Measurements from ENCODE around the gene NIT1. TPM values are rescaled to one million over a fixed set of nuclear protein-coding genes. Genes with fewer than 3 reads are reported as not detected.

Gene NIT1
- total and polyA plus RNA-seq, 7 donors, result 20.1 to 43.8 (median 30.7) TPM

DNA sequence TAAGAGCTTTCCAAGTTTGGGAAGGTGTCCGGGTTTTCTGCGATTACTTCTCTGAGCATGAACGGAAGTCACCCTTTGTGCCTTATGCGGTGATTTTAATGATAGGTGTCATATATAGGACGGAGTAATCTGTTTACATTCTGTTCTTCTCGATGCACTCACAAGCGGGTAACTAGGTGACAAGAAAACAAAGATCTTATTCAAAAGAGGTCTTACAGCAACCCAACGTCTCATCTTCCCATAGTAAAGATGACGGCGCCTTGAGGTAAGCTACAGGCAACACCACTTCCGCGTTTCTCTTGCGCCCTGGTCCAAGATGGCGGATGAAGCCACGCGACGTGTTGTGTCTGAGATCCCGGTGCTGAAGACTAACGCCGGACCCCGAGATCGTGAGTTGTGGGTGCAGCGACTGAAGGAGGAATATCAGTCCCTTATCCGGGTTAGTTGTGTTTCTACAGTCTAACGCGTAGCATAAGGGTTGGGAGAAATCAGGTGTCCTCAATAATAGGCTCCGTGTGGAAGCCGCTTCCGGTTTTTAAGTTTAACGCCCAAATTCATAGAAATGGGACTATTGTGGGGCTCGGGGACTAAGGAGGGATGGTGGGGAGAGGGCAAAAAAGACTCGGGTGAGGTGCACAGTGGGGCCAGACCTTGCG is 35.9 kb downstream of the NIT1 start, which contains the start of gene UFC1:
TSS of gene UFC1 (plus strand) at position 297 of the 656 bp plus-strand sequence. CDS start at position 317, 20 bp downstream.
- H3K4me1 ChIP-seq, result peaks cover 3% of the 10 kb centered on the region
- TF ChIP-seq, protein P1, sequence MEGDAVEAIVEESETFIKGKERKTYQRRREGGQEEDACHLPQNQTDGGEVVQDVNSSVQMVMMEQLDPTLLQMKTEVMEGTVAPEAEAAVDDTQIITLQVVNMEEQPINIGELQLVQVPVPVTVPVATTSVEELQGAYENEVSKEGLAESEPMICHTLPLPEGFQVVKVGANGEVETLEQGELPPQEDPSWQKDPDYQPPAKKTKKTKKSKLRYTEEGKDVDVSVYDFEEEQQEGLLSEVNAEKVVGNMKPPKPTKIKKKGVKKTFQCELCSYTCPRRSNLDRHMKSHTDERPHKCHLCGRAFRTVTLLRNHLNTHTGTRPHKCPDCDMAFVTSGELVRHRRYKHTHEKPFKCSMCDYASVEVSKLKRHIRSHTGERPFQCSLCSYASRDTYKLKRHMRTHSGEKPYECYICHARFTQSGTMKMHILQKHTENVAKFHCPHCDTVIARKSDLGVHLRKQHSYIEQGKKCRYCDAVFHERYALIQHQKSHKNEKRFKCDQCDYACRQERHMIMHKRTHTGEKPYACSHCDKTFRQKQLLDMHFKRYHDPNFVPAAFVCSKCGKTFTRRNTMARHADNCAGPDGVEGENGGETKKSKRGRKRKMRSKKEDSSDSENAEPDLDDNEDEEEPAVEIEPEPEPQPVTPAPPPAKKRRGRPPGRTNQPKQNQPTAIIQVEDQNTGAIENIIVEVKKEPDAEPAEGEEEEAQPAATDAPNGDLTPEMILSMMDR (IDR thresholded peaks at IDR 0.05), result no peak
- intact Hi-C loops (cut with DNase I), result loop anchor here in 1 of 2 donors (2.0 to 5.0 kb wide), 2 partner anchors 21 to 107 kb away; partner anchors contain the start of genes DEDD and USF1
- DNase-seq, result peak; percentile 72 to 89
- H3K36me3 ChIP-seq (ENCODE audit: insufficient read depth in 1 of 2, low read depth in 1 of 2), result peaks cover 0 to 16% of the 10 kb centered on the region in 2 donors
- H3K27ac ChIP-seq, result peak within 1 kb of the TSS; percentile 96
- ATAC-seq, result peak; percentile 88 to 98 (median 90)
- 0 to 1% (median 0%) methylated on average over 32 to 33 of the region's 33 CpGs for WGBS, 3 donors
- no peaks in the 10 kb centered on the region for H3K9me3 ChIP-seq
- peak within 1 kb of the TSS; percentile 83 for H3K4me3 ChIP-seq
- H3K27me3 ChIP-seq (ENCODE audit: insufficient read depth in 3 of 3, low read length in 2 of 3), result no peaks in the 10 kb centered on the region

DNA sequence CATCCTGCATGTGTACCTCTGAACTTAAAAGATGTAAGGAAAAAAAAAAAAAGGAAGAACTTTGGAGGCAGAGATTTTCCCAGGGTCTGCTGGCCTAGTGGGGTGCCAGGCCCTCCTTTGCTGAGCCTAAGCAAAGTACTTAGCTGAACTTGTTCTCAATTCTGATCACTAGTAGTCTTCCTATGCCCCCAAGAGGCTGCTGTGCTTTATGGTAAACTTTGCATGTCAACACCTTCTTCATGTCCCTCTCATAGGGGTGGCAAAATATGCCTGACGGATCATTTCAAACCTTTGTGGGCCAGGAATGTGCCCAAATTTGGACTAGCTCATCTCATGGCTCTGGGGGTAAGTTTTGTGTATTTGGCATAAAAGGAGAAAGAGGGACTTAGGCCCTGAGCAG is 40.0 kb downstream of the NIT1 start:
- WGBS, 3 donors, result 87 to 96% (median 90%) methylated on average over 1 of the region's 1 CpG
- H3K4me3 ChIP-seq, result no peak overlapping the region
- intact Hi-C loops (cut with DNase I), result no loop called here
- H3K9me3 ChIP-seq, result no peaks in the 10 kb centered on the region
- peaks cover 16% of the 10 kb centered on the region for H3K4me1 ChIP-seq
- TF ChIP-seq, protein P1 (IDR thresholded peaks at IDR 0.05), result no peak
- peaks cover 0 to 38% of the 10 kb centered on the region in 2 donors for H3K36me3 ChIP-seq (ENCODE audit: insufficient read depth in 1 of 2, low read depth in 1 of 2)
- H3K27me3 ChIP-seq (ENCODE audit: insufficient read depth in 3 of 3, low read length in 2 of 3), result no peaks in the 10 kb centered on the region
- no peak overlapping the region for H3K27ac ChIP-seq
- ATAC-seq, result no peak
- DNase-seq, result no peak

DNA sequence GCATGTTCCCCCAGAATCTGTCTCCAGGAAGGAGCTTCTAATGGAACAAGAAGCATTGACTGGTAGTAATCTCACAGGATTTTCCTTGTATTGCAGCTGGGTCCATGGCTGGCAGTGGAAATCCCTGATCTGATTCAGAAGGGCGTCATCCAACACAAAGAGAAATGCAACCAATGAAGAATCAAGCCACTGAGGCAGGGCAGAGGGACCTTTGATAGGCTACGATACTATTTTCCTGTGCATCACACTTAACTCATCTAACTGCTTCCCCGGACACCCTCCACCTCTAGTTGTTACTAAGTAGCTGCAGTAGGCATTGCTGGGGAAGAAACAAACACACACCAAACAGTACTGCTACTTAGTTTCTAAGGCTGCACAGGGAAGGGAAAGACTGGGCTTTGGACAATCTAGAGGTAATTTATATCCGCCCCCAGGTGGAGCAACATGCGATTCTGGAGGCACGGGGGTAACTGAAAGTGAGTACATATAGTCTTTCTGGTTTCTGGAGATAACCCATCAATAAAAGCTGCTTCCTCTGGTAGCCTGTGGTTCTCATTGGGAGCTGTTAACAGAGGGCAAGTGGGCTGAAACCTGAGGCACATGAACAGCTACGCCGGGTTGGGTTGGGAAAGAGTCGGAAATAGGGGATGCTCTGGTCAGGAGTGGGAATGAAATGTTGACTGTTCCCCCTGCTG is 40.6 kb downstream of the NIT1 start:
- Histone ChIP-seq H3K36me3 (ENCODE audit: insufficient read depth in 1 of 2, low read depth in 1 of 2) (peaks cover 0 to 44% of the 10 kb centered on the region in 2 donors), H3K27ac (peak overlapping the region; percentile 79), H3K27me3 (ENCODE audit: insufficient read depth in 3 of 3, low read length in 2 of 3) (no peaks in the 10 kb centered on the region), H3K4me3 (peak overlapping the region; percentile 87), H3K4me1 (peaks cover 16% of the 10 kb centered on the region), H3K9me3 (no peaks in the 10 kb centered on the region)
- ATAC-seq (no peak), DNase-seq (no peak)
- intact Hi-C loops (cut with DNase I), result no loop called here
- 66 to 79% (median 70%) methylated on average over 9 of the region's 9 CpGs for WGBS, 3 donors
- TF ChIP-seq, protein P1 (IDR thresholded peaks at IDR 0.05), result no peak

DNA sequence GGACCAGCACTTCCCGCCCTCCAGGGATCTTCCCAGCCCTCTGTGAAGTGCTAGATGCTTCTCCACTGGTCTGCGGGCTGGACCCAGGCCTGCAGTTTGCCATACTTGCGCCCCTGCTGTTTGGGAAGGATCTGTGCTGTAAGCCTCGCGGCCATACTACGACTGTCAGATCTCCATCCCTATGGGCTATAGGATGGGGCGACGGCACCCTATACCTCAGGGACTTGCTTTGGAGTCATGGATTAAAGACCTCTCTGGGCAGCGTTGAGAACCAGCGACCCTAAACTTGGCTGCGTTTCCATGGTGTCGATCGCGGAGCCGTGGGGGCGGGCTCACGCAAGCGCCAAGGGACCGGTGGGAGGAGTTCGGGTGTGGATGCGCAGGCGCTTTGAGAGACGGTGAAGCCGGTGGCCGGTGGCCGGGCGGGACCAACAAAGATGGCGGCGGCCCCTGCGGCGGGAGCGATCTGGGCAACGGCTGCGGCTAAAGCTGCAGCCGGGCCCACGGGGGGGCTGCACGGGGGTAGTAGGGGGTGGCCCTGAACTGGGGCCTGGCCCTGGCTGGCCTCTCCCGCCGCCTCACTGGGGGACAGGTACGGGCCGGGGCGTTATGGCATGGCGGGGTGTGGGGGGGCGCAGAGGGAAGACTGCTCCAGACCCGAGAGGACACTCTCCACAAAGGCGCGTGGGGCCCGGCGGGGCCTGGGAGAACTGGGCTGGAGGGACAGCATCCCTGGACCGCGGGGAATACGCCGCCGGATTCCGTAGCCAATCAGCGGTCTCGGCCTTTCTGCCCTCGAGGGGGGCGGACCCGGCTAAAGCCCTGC is 41.4 kb downstream of the NIT1 start, which contains the start of gene USP21:
TSS of gene USP21 (plus strand) at position 414 of the 826 bp plus-strand sequence. CDS start 1,141 bp downstream, outside the sequence.
- no peaks in the 10 kb centered on the region for H3K9me3 ChIP-seq
- intact Hi-C loops (cut with DNase I), result no loop called here
- peak within 1 kb of the TSS; percentile 87 for H3K4me3 ChIP-seq
- H3K36me3 ChIP-seq (ENCODE audit: insufficient read depth in 1 of 2, low read depth in 1 of 2), result peaks cover 0 to 53% of the 10 kb centered on the region in 2 donors
- no peaks in the 10 kb centered on the region for H3K27me3 ChIP-seq (ENCODE audit: insufficient read depth in 3 of 3, low read length in 2 of 3)
- ATAC-seq (peak; percentile 94 to 99 (median 96)), DNase-seq (peak; percentile 94 to 97)
- WGBS, 3 donors, result 1% methylated on average over 41 to 60 of the region's 60 CpGs
- peaks cover 16% of the 10 kb centered on the region for H3K4me1 ChIP-seq
- TF ChIP-seq, protein P1 (IDR thresholded peaks at IDR 0.05), result peak; percentile 34
- peak within 1 kb of the TSS; percentile 79 for H3K27ac ChIP-seq

All from psoas muscle (tissue), 8 donors.